ENCODE results near the gene GPR12.

DNA sequence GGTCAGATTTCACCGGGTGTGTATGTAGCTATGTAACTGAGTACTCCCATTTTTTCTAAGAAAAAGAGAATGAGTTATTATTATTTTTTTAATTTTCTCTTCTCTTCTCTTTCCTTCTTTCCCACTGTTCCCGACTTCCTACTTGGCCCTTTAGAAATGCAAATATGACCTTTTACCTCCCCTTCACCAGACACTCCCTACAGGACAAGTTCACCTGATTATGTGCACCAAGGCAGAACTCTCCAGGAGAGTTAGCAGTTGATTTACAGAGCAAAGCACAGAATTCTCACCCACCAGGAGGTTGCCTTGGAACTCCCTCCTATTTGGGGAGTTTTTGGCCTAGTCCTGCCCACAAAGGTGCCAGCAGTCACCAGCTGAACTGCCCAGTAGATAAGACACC is 49.5 kb upstream of the GPR12 start:
- TF ChIP-seq, protein P1, sequence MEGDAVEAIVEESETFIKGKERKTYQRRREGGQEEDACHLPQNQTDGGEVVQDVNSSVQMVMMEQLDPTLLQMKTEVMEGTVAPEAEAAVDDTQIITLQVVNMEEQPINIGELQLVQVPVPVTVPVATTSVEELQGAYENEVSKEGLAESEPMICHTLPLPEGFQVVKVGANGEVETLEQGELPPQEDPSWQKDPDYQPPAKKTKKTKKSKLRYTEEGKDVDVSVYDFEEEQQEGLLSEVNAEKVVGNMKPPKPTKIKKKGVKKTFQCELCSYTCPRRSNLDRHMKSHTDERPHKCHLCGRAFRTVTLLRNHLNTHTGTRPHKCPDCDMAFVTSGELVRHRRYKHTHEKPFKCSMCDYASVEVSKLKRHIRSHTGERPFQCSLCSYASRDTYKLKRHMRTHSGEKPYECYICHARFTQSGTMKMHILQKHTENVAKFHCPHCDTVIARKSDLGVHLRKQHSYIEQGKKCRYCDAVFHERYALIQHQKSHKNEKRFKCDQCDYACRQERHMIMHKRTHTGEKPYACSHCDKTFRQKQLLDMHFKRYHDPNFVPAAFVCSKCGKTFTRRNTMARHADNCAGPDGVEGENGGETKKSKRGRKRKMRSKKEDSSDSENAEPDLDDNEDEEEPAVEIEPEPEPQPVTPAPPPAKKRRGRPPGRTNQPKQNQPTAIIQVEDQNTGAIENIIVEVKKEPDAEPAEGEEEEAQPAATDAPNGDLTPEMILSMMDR (IDR thresholded peaks at IDR 0.05; ENCODE audit: poor library complexity, severe bottlenecking) = no peak
- TF ChIP-seq MXI1 (conservative IDR thresholded peaks at IDR 0.05; ENCODE audit: poor library complexity, severe bottlenecking) (no peak), REST (IDR thresholded peaks at IDR 0.05; ENCODE audit: borderline replicate concordance) (no peak), POLR2AphosphoS5 (IDR thresholded peaks at IDR 0.05) (no peak), RAD21 (conservative IDR thresholded peaks at IDR 0.05) (no peak)
